Hepatocyte (in vitro differentiated cells): ENCODE measurements around the gene GORAB. TPM values are rescaled to one million over a fixed set of nuclear protein-coding genes. Genes with fewer than 3 reads are reported as not detected.

Experiments
- DNase-seq: peaks from one replicate; pipeline ENCODE4 v3.0.0-alpha.2; 2016; ENCODE audit warnings: low spot score
- H2AFZ ChIP-seq: fragments of 200-600 bp; sonication (generic); 2 replicates; pipeline ENCODE4 v1.6.0; 2016; ENCODE audit warnings: antibody characterized with exemption, mild to moderate bottlenecking
- H3K27ac ChIP-seq: fragments of 200-600 bp; sonication (generic); 2 replicates; pipeline ENCODE4 v1.5.1; 2016; ENCODE audit warnings: mild to moderate bottlenecking
- H3K27me3 ChIP-seq: fragments of 200-600 bp; sonication (generic); 2 replicates; pipeline ENCODE4 v1.6.1; 2016
- H3K36me3 ChIP-seq: fragments of 200-600 bp; sonication (generic); replicated peaks from 2 replicates; pipeline ENCODE4 v1.5.1; 2016; ENCODE audit warnings: low read depth; ENCODE audit not compliant: insufficient read depth
- H3K4me1 ChIP-seq: fragments of 200-600 bp; sonication (generic); 2 replicates; pipeline ENCODE4 v1.5.1; 2016; ENCODE audit warnings: mild to moderate bottlenecking, moderate library complexity; ENCODE audit not compliant: insufficient read depth
- H3K4me2 ChIP-seq: fragments of 200-600 bp; sonication (generic); 2 replicates; pipeline ENCODE4 v1.6.0; 2016
- H3K4me3 ChIP-seq: fragments of 200-600 bp; sonication (generic); 2 replicates; pipeline ENCODE4 v1.5.1; 2016; ENCODE audit warnings: mild to moderate bottlenecking
- H3K79me2 ChIP-seq: fragments of 200-600 bp; sonication (generic); 2 replicates; pipeline ENCODE4 v1.6.0; 2017; ENCODE audit warnings: mild to moderate bottlenecking
- H3K9me2 ChIP-seq: fragments of 200-600 bp; sonication (generic); replicated peaks from 2 replicates; pipeline ENCODE4 v1.6.0; 2017; ENCODE audit warnings: mild to moderate bottlenecking; ENCODE audit not compliant: insufficient read depth
- H3K9me3 ChIP-seq: fragments of 200-600 bp; sonication (generic); 2 replicates; pipeline ENCODE4 v1.5.1; 2016; ENCODE audit warnings: low read depth, mild to moderate bottlenecking
- H4K20me1 ChIP-seq: fragments of 200-600 bp; sonication (generic); 2 replicates; pipeline ENCODE4 v1.6.0; 2016; ENCODE audit warnings: mild to moderate bottlenecking; ENCODE audit not compliant: insufficient read depth, poor library complexity, severe bottlenecking
- EZH2 ChIP-seq: fragments of 200-600 bp; sonication (generic); IDR thresholded peaks from 2 replicates; pipeline ENCODE4 v1.6.1; 2016; ENCODE audit warnings: antibody characterized with exemption, mild to moderate bottlenecking, borderline replicate concordance
- EZH2phosphoT487 ChIP-seq: fragments of 200-600 bp; sonication (generic); IDR thresholded peaks from one replicate; pipeline ENCODE4 v1.6.1; 2018; ENCODE audit warnings: antibody characterized with exemption, mild to moderate bottlenecking, low read depth, moderate library complexity; ENCODE audit not compliant: unreplicated experiment, severe bottlenecking
- WGBS: methylation state at CpG from one replicate; pipeline ENCODE4 v1.1.6; 2016; ENCODE audit warnings: low lambda C conversion rate; ENCODE audit errors: missing lambda C conversion rate; 5-methylcytosine and 5-hydroxymethylcytosine counted together
- polyA plus RNA-seq: library from polyadenylated mRNA; unstranded; fragments of >200 nt; fragmentation: Nextera tagmentation; extraction: Ambion mirVana; gene quantifications from 2 replicates; pipeline ENCODE4 v1.2.1, GENCODE V29; 2016
- total RNA-seq: library from RNA; depleted of rRNA; stranded (reverse); fragments of >200 nt; gene quantifications from 2 replicates; pipeline ENCODE4 v1.2.3, GENCODE V29; 2014
- TF ChIP-seq, protein P1 (sequence below): fragments of 200-600 bp; sonication (generic); IDR thresholded peaks from 2 replicates; pipeline ENCODE4 v1.5.1; 2016; ENCODE audit warnings: antibody characterized with exemption, mild to moderate bottlenecking; ENCODE audit not compliant: poor library complexity

Gene GORAB
- total and polyA plus RNA-seq, 2 experiments from 2014 or later: 10.9 to 13.7 TPM

- H3K36me3 ChIP-seq: no peaks in the 10 kb centered on the region
- no peaks in the 10 kb centered on the region for H3K79me2 ChIP-seq
- H3K9me3 ChIP-seq: no peaks in the 10 kb centered on the region
- TF ChIP-seq, protein P1, sequence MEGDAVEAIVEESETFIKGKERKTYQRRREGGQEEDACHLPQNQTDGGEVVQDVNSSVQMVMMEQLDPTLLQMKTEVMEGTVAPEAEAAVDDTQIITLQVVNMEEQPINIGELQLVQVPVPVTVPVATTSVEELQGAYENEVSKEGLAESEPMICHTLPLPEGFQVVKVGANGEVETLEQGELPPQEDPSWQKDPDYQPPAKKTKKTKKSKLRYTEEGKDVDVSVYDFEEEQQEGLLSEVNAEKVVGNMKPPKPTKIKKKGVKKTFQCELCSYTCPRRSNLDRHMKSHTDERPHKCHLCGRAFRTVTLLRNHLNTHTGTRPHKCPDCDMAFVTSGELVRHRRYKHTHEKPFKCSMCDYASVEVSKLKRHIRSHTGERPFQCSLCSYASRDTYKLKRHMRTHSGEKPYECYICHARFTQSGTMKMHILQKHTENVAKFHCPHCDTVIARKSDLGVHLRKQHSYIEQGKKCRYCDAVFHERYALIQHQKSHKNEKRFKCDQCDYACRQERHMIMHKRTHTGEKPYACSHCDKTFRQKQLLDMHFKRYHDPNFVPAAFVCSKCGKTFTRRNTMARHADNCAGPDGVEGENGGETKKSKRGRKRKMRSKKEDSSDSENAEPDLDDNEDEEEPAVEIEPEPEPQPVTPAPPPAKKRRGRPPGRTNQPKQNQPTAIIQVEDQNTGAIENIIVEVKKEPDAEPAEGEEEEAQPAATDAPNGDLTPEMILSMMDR: no peak
- TF ChIP-seq EZH2: no peak
- TF ChIP-seq EZH2phosphoT487: no peak
- peak; percentile 36 for DNase-seq
- H3K27me3 ChIP-seq: peaks cover 4% of the 10 kb centered on the region
- 42% methylated on average over 11 of the region's 11 CpGs for WGBS
- H3K4me2 ChIP-seq: peak overlapping the region; percentile 34
- no peak overlapping the region for H2AFZ ChIP-seq
- H3K4me3 ChIP-seq: no peak overlapping the region
- H3K9me2 ChIP-seq: no peaks in the 10 kb centered on the region
- H4K20me1 ChIP-seq: no peaks in the 10 kb centered on the region
- H3K4me1 ChIP-seq: peaks cover 3% of the 10 kb centered on the region
- peak overlapping the region; percentile 79 for H3K27ac ChIP-seq
Measured at GRCh38 chr1:170586321-170587252, 54.6 kb downstream of the GORAB start.

DNA sequence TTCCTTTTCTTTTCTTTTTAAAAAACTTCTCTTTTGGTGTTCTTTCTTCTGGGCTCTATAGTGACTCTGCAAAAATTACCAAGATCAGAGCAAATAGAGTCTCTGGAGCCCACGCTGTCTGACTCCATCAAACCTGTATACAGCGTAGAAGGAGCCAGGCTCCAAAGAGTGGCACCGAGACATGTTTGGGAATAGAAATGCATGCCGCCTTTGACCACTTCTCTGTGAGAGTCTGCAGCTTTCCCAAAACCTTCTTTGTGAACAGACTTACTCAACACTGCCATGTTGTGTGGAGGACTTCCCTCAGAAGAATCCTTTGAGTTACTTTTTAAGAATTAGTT lies 55.3 kb downstream of the GORAB start:
- no peaks in the 10 kb centered on the region for H3K79me2 ChIP-seq
- no peaks in the 10 kb centered on the region for H3K9me2 ChIP-seq
- no peaks in the 10 kb centered on the region for H3K36me3 ChIP-seq
- no peaks in the 10 kb centered on the region for H4K20me1 ChIP-seq
- no peak overlapping the region for H2AFZ ChIP-seq
- H3K9me3 ChIP-seq: no peaks in the 10 kb centered on the region
- whole genome bisulfite sequencing: 76% methylated on average over 4 of the region's 4 CpGs
- H3K4me3 ChIP-seq: no peak overlapping the region
- H3K4me2 ChIP-seq: peak overlapping the region; percentile 34
- TF ChIP-seq EZH2phosphoT487: no peak
- no peak for TF ChIP-seq EZH2
- TF ChIP-seq, protein P1: no peak
- H3K4me1 ChIP-seq: peaks cover 3% of the 10 kb centered on the region
- peaks cover 4% of the 10 kb centered on the region for H3K27me3 ChIP-seq
- H3K27ac ChIP-seq: peak overlapping the region; percentile 79
- no peak for DNase-seq

DNA sequence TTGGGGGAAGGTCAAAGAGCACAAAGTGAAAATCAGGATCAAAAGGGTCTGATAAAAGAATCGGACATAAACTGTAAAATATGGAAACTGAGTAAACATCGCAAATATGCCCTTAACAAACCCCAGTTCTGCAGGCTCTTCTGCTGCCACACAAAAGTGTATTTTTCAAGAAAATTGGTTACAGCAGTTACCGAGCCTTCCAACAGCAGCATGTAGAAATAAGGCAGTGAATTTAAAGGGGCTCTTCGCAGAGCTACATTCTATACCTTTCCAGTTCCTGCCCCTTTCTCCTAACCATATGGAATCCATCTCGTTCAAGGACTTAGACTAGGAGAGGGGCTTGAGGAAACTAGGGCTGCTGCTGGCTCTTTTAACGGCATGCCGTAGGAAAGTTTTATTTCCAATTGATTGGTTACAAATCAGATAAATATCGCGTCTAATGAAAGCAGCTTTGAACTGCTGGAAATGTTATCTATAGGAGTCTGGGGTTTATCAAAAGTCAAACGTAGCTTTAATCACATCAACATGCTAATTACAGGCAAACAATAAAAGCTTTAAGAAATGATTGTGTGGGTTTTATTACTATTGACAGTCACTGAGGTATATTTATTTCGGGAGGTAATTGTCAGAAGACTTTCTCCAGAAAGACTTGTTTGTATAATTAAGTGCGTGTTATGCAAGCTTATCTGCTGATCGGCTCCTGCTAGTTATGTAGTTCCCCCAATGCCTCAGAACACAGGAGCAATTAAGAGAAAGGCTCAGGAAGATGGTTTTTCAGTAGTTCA lies 59.1 kb downstream of the GORAB start:
- H4K20me1 ChIP-seq: no peaks in the 10 kb centered on the region
- peaks cover 3% of the 10 kb centered on the region for H3K4me1 ChIP-seq
- TF ChIP-seq EZH2phosphoT487 (no peak), EZH2 (no peak)
- TF ChIP-seq, protein P1: no peak
- H3K27me3 ChIP-seq: peaks cover 4% of the 10 kb centered on the region
- no peak overlapping the region for H2AFZ ChIP-seq
- H3K27ac ChIP-seq: peak overlapping the region; percentile 6
- H3K4me3 ChIP-seq: no peak overlapping the region
- no peak for DNase-seq
- H3K9me3 ChIP-seq: no peaks in the 10 kb centered on the region
- no peaks in the 10 kb centered on the region for H3K36me3 ChIP-seq
- peak overlapping the region; percentile 68 for H3K4me2 ChIP-seq
- H3K79me2 ChIP-seq: no peaks in the 10 kb centered on the region
- WGBS: 18% methylated on average over 13 of the region's 13 CpGs
- H3K9me2 ChIP-seq: no peaks in the 10 kb centered on the region
